ENCODE results near the gene DDX10.

The DDX10 gene

GRCh38 chr11:108937746-108938145, 272.9 kb downstream of the DDX10 start:
- no peak for TF ChIP-seq CTCF (IDR thresholded peaks at IDR 0.05)
- no peak for TF ChIP-seq ZFX (IDR thresholded peaks at IDR 0.05; ENCODE audit: borderline replicate concordance)
- H3K27ac ChIP-seq: no peak overlapping the region

GRCh38 chr11:108938604-108939003, 273.7 kb downstream of the DDX10 start:
- no peak overlapping the region for H3K27ac ChIP-seq
- no peak for TF ChIP-seq ZFX (IDR thresholded peaks at IDR 0.05; ENCODE audit: borderline replicate concordance)
- no peak for TF ChIP-seq CTCF (IDR thresholded peaks at IDR 0.05)

GRCh38 chr11:108939135-108939534, 274.3 kb downstream of the DDX10 start:
- TF ChIP-seq ZFX (IDR thresholded peaks at IDR 0.05; ENCODE audit: borderline replicate concordance): no peak
- no peak for TF ChIP-seq CTCF (IDR thresholded peaks at IDR 0.05)
- no peak overlapping the region for H3K27ac ChIP-seq

- TF ChIP-seq ZFX (IDR thresholded peaks at IDR 0.05; ENCODE audit: borderline replicate concordance) (no peak), CTCF (IDR thresholded peaks at IDR 0.05) (no peak)
- no peak overlapping the region for H3K27ac ChIP-seq
These were observed 279.0 kb downstream of the DDX10 start for GRCh38 chr11:108943853-108944252.

- TF ChIP-seq ZFX (IDR thresholded peaks at IDR 0.05; ENCODE audit: borderline replicate concordance) (no peak), CTCF (IDR thresholded peaks at IDR 0.05) (no peak)
- H3K27ac ChIP-seq: no peak overlapping the region
These were observed 279.8 kb downstream of the DDX10 start for GRCh38 chr11:108944471-108945178.

GRCh38 chr11:108945341-108945740, 280.5 kb downstream of the DDX10 start:
- TF ChIP-seq CTCF (IDR thresholded peaks at IDR 0.05) (no peak), ZFX (IDR thresholded peaks at IDR 0.05; ENCODE audit: borderline replicate concordance) (no peak)

GRCh38 chr11:108947654-108948570, 283.0 kb downstream of the DDX10 start:
- no peak overlapping the region for H3K27ac ChIP-seq
- TF ChIP-seq ZFX (IDR thresholded peaks at IDR 0.05; ENCODE audit: borderline replicate concordance) (no peak), CTCF (IDR thresholded peaks at IDR 0.05) (no peak)

More at GRCh38 chr11:108945341-108945740, 280.5 kb downstream of the DDX10 start:
- no peak overlapping the region for H3K27ac ChIP-seq
